D721Med (cell line): ENCODE measurements around the gene OR6F1.

ENCODE experiments used
- DNase-seq: peaks from one replicate; pipeline ENCODE4 v3.0.0; 2011; ENCODE audit warnings: low spot score; ENCODE audit not compliant: insufficient read length
- FAIRE-seq: peaks from 2 replicates; lab custom pipeline; 2011; peaks lifted over from hg19 to GRCh38; lab: Jason Lieb, UNC
- CTCF ChIP-seq: IDR thresholded peaks from 2 replicates; pipeline ENCODE4 v1.5.1; 2012; ENCODE audit warnings: mild to moderate bottlenecking, control low read depth; ENCODE audit not compliant: insufficient read depth; ENCODE audit errors: missing control alignments

OR6F1 gene

GRCh38 chr1:247681288-247681897, 35.1 kb downstream of the OR6F1 start:
- no peak for DNase-seq
- FAIRE-seq: peak; percentile 99
- peak; percentile 98 for TF ChIP-seq CTCF

- FAIRE-seq (no peak), DNase-seq (no peak)
- no peak for TF ChIP-seq CTCF
These were observed 36.3 kb downstream of the OR6F1 start for GRCh38 chr1:247680171-247680570.

- no peak for FAIRE-seq
These were observed 36.8 kb downstream of the OR6F1 start, which contains the start of gene OR13G1 for GRCh38 chr1:247679639-247680038. Gene OR13G1, minus strand, starts transcription at chr1:247679739. Its CDS starts 6,698 bp downstream, at chr1:247673041.

GRCh38 chr1:247669225-247669624, 47.2 kb downstream of the OR6F1 start:
- FAIRE-seq: peak; percentile 81
- TF ChIP-seq CTCF: no peak
- DNase-seq: no peak

More at GRCh38 chr1:247679639-247680038, 36.8 kb downstream of the OR6F1 start, which contains the start of gene OR13G1:
- no peak for DNase-seq
- no peak for TF ChIP-seq CTCF
